Prostate gland (tissue), 2 donors: ENCODE results near the gene DSCAML1.

Experiments
- CTCF ChIP-seq, 4 experiments: fragments of 200-600 bp in 2 of 4; fragments of 450-650 bp in 2 of 4; sonication (generic) in 2 of 4; IDR thresholded peaks; 1 replicate in 3 of 4; 2 replicates in 1 of 4; pipeline ENCODE4 v1.5.1; 2016 to 2019; ENCODE audit warnings: antibody characterized with exemption in 4 of 4, mild to moderate bottlenecking in 2 of 4, moderate library complexity in 2 of 4
- POLR2A ChIP-seq: fragments of 450-650 bp; IDR thresholded peaks from one replicate; pipeline ENCODE4 v1.6.1; 2016; ENCODE audit warnings: antibody characterized with exemption, mild to moderate bottlenecking
- POLR2AphosphoS5 ChIP-seq: sonication (generic); formaldehyde crosslinking; IDR thresholded peaks from one replicate; pipeline ENCODE4 v1.6.1; 2017; ENCODE audit warnings: antibody characterized with exemption

- no peak for TF ChIP-seq POLR2A
- TF ChIP-seq CTCF (IDR thresholded peaks at IDR 0.05) = no peak
- no peak for TF ChIP-seq POLR2AphosphoS5
Observed at GRCh38 chr11:117394221-117394925, 402.6 kb downstream of the DSCAML1 start.
